IPS DF 4.7 (cell line): ENCODE measurements around the gene TTYH2.

Experiments used
- DNase-seq: peaks from one replicate; pipeline ENCODE4 v3.0.0-alpha.2; 2013; ENCODE audit warnings: low spot score; ENCODE audit errors: extremely low read depth

Gene TTYH2

GRCh38 chr17:74192950-74193781 is 20.2 kb upstream of the TTYH2 start:
- DNase-seq = no peak

DNA sequence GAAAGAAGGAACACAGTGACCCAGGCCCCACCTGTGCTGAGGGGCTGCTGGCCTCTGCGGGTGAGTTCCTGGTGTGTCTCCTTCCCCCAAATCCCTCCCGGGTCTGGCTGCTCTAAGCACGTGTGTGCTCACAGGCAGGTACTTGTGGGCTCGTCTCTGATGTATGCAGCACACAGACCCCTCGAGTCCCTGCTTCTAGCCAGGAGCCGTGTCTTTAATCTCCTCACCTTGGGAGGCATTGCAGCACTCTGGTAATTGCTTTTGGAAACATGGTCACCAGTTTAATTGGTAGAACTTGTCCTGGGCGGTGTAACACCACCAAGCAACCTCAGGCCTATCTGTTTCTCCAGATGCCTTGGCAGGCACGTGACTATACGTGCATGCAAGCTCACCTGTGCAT is 18.7 kb upstream of the TTYH2 start:
- no peak for DNase-seq

- no peak for DNase-seq
Observed at GRCh38 chr17:74196541-74197317, 16.6 kb upstream of the TTYH2 start.

DNA sequence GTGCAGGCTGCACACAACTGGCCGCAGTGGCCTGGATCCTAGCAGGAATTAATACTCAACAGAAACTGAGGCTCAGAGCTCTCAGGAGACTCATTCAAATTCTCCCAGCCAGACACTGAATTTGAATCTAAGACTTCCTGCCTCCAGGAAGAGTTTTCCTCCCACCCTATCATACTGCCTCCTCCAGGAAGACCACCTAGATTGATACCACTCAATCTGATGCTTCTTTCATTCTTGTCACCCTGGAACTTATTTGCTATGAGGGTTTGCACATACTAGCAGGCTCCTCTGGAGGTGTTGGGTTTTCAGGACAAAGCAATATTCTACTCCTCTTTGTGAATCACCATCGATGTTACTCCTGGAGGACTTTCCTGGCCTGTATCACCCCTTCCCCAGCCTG is 15.6 kb upstream of the TTYH2 start:
- DNase-seq = no peak

- DNase-seq = no peak
Observed at GRCh38 chr17:74198694-74199093, 14.7 kb upstream of the TTYH2 start.

DNA sequence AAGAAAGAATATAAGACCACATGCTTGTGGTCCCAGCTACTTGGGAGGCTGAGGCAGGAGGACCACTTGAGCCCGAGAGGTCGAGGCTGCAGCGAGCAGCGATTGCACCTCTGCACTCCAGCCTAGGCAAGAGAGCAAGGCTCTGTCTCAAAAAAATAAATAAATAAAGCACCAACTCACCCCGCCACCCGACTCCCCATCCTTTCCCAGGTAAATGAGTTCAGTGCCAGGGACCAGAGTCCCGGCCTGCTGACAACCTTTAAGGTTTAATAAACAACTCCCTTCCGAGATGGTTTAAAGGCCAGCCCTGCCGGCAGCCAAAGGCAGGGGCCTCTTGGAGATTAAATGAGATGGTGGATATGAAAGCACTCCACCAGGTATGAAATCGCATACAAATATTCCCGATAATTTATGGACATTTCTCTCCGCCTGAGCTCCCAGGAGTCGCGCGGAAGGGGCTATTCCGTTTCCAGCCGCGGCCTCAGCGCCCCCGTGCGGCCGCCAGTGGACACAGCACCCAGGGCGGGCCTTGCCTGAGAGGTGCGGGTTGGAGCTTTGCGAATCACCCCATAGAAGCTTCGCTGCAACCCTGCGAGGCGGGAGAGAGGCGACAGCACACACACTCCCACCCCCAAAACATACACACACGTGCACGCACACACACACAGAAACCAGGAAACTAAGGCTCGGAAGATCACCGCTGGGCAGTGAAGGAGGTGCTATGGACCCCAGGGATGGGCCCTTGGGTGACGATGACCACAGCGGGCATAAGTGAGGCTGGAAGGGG is 13.9 kb upstream of the TTYH2 start:
- no peak for DNase-seq

DNA sequence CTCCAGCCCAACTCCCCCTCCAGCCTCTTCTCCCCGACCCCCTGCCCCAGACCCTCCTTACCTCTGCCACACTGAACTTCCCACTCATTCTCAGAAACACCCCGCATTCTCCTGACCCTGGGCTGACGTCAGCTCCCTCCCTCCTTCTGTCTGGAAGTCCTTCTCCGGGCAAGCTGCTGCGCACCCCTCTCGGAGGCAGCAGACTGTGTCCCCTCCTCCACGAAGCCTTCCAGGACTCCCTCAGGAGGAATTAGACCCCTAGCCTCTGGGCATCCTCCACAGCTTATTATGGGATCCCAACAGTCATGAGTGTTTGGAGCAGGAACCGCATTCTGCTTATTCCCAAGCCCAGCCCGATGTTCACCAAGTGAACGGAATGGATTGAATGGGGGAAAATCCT is 13.3 kb upstream of the TTYH2 start:
- DNase-seq = no peak

DNA sequence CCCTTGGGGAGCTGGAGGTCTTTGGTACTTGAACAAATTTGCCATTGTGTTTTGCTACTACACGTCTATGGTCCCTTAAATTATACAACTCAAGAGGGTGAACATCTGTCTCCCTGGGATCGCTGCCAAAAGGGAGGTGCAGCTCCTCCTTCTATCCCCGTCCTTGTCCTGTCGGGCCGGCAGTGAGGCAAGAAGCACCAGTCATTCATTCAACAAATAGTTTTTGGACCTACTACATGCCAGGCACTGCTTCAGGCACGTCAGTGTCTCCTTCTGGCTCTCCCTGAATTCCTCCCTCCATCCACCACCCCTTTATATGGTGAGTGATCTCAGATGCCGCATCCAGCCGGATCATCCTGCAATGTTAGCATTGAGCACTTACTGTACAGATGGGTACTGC is 12.1 kb upstream of the TTYH2 start:
- no peak for DNase-seq

DNA sequence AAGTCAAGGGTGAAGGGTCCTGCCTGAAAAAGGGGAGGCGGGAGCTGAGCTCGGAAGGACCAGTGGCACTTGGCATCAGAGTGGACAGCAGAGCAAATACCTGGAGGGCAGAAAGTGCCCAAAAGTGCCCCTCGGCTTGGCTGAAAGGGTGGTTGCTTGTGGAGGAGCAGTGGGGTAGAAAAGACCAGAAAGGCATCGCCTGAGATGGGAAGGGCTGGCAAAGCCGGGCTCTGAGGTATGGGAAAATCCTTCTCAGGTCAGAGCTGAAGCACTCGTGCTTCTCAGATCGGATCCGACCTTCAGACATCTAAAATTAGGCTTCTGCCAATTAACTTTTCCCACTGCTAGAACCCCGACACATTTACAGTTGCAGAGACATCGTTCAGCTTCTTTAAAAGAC is 11.4 kb upstream of the TTYH2 start:
- DNase-seq = no peak

DNA sequence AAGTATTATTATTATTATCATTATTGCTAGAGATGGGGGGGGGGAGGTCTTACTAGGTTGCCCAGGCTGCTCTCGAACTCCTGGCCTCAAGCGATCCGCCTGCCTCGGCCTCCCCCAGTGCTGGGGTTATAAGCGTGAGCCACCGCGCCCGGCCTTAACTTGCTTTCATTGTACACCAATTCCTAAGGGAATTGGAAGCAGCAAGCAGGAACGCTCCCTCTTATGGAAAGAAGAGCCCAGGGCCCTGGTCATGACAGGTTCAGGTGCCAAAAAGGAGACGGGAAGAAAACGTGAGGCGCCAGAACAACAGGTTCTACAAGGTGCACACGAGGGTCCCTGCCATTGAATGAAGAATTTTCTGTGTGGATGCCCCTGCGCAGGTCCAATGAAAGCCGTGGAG is 10.4 kb upstream of the TTYH2 start:
- DNase-seq = no peak

GRCh38 chr17:74203439-74204240 is 9.7 kb upstream of the TTYH2 start, which contains the start of gene RPL38:
Gene RPL38 (plus strand): TSS chr17:74203678. CDS start chr17:74203956, 278 bp downstream.
- peak; percentile 97 for DNase-seq

DNA sequence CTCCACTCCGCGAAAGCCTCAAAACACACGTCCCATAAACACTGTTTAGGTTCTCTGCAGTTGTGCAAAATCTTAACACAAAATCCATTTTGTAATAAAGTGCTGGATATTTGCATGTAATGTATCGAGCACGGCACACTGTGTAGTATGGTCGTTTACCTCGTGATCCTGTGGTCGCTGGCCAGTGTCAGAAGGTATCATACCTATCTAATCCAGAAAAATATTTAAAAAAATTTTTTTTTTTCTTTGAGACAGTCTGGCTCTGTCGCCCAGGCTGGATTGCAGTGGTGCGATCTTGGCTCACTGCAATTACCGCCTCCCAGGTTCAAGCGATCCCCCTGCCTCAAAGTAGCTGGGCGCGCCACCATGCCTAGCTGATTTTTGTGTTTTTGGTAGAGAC is 8.9 kb upstream of the TTYH2 start:
- DNase-seq = no peak

DNA sequence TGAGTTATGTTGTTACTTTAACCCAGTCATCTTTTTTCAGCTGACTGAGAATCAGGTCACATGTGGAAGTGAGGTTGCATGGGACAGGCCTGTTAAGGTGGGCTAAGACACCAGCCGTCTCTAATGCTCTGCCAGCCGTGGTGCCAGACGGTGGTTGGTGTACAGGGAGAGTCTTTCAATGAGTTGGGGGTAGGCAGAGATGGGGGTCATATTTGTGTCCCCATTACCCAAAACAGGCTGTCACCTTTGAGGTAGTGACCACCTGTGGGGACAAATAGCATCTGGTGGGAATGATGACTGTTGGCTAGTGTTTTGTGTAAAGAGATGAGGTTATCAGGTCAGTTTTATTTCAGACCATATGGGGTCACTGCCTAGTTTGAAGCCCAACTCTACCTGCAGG is 8.1 kb upstream of the TTYH2 start:
- no peak for DNase-seq

- DNase-seq = no peak
Observed at GRCh38 chr17:74206332-74206818, 7.0 kb upstream of the TTYH2 start.

DNA sequence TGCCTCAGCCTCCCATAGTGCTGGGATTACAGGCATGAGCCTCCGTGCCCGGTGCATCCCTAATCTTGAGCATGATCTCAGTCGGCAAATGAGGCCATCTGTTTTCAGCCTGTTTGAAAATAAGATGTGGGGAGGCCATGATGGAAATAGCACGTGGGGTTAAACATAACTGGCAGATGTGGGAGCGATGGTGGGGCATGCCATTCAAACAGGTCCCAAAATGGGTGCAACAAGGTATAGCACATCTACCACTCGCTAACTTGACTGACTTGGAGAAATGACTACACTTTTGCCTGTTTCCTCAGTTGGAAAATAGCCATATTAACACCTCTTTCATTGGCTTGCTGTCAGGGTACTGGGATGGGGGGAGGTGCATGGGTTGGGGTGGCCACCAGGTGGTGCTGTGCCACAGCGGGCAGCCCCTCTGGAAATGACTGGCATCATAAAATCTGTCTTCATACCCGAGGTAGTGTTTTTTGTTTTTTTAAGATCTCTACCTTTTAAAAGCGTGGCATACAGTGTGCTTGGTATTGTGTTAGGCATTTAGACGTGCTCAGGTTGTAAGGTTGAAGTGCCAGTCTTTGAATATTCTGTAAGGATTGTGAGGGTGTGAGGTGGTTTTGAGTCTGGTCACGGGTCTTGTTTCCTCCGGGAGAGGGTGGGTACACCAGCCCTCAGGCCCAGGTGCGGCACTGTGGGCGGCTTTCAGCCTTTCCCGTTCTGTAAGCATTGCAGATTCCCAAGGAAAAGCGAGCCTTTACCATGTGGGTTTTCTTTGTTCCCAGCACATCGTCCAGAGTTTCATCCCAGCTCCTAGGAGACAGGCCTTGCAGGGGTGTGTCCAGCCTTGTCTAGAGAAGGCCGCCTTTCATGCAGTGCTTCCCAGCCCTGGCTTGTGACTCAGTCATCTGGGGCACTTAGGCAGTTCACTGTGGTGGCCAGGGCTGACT is 2.9 kb upstream of the TTYH2 start:
- DNase-seq = no peak

- DNase-seq = no peak
Observed at GRCh38 chr17:74211141-74211911, 2.0 kb upstream of the TTYH2 start.

GRCh38 chr17:74211912-74212208 is 1.5 kb upstream of the TTYH2 start:
- DNase-seq = no peak

DNA sequence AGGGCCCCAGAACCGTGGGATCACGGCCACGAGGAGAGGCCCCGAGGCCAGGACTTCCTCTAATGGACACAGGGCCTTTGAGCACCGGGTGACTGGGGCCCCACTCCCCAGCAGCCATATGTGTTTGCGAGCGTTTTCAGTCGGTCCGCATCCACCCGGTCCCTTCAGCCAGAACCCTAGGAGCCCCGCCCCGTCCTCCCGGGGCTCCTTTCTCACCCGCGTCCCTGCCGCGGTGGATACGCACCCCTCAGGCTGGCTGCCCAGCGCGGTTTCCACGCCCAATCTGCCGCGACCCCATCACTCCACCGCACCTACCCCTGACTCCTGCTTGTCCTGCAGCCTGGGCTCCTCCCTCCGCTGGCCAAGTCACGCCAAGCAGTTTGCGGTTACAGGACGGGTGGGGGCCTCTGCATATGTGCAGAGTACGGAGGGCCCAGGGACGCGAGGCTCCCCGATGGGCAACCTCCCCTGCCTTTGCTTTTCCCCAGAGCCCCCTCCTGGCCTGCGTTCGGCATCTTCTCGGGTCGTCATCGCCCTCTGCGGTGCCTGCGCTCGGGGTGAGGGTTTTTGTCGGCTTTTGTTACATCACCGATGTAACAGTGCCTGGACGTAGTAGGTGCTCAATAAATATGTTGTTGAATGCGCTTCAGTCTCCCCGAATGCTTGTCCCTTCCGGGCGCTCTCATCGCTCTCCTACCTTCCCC is 1.0 kb upstream of the TTYH2 start:
- DNase-seq = no peak
